Measurements from ENCODE around the gene NUTF2.

The NUTF2 gene

DNA sequence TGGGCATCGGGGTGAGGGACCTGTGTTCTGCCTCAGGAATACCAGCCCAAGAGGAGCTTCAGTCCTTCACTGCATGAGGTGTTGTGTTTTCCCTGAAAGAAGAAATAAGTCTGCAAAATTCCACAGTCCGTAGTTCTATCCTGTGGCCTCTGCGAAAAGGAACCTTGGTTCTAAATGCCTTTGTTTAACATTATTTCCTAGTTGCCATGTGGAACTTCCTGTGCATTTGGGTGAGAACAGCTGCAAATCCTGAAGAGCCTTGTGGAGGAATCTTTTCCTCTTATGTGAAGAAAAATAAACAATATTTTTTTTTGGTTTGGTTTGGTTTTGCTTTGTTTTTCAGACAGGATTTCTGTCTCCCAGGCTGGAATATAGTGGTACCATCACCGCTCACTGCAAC lies 56.1 kb downstream of the NUTF2 start (continued):
- TF ChIP-seq, protein P1, sequence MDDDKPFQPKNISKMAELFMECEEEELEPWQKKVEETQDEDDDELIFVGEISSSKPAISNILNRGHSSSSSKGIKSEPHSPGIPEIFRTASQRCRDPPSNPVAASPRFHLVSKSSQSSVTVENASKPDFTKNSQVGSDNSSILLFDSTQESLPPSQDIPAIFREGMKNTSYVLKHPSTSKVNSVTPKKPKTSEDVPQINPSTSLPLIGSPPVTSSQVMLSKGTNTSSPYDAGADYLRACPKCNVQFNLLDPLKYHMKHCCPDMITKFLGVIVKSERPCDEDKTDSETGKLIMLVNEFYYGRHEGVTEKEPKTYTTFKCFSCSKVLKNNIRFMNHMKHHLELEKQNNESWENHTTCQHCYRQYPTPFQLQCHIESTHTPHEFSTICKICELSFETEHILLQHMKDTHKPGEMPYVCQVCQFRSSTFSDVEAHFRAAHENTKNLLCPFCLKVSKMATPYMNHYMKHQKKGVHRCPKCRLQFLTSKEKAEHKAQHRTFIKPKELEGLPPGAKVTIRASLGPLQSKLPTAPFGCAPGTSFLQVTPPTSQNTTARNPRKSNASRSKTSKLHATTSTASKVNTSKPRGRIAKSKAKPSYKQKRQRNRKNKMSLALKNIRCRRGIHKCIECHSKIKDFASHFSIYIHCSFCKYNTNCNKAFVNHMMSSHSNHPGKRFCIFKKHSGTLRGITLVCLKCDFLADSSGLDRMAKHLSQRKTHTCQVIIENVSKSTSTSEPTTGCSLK (tag by site-specific recombination; IDR thresholded peaks at IDR 0.05), result no peak

DNA sequence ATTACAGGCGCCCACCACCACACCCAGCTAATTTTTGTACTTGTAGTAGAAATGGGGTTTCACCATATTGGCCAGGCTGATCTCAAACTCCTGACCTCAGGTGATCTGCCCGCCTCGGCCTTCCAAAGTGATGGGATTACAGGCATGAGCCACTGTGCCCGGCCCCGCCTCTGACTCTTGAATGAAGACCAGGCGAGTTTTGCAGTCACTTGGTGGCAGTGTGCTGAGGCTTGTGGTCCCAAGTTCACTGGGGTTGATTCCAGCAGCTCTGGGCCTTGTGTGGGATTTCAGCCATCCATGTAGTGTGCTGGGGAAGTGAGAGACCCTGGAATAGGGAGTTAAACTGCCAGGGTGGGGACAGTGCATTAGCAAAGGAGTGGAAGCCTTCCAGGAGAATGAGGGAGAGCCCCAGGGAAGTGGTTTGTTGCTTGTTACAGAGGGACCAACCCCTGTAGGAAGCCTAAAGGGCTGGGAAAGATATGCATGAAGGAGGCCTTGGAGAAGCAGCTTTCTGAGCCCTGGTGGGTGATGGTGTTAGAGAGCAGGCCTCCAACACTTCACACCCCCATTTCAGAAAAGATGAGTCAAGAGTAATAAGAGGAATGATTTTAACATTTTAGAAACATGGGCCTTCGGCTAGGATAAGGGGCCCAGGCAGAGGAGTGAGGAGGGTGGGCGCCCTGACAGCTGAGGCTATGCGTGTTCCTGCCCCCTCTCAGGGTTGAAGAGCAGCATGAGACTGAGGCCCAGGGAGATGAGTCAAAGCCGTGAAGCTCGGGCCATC lies 60.9 kb downstream of the NUTF2 start:
- POLR2A ChIA-PET, result interaction anchor here (1.3 kb wide), 1 partner anchor 21 kb away, joined by 3 read pairs; no protein-coding TSS in a partner anchor
- Histone ChIP-seq H3K4me3 (ENCODE audit: low read depth, low read length) (no peak overlapping the region), H3K27ac (ENCODE audit: extremely low read depth, low read depth, low read length) (no peak overlapping the region)

DNA sequence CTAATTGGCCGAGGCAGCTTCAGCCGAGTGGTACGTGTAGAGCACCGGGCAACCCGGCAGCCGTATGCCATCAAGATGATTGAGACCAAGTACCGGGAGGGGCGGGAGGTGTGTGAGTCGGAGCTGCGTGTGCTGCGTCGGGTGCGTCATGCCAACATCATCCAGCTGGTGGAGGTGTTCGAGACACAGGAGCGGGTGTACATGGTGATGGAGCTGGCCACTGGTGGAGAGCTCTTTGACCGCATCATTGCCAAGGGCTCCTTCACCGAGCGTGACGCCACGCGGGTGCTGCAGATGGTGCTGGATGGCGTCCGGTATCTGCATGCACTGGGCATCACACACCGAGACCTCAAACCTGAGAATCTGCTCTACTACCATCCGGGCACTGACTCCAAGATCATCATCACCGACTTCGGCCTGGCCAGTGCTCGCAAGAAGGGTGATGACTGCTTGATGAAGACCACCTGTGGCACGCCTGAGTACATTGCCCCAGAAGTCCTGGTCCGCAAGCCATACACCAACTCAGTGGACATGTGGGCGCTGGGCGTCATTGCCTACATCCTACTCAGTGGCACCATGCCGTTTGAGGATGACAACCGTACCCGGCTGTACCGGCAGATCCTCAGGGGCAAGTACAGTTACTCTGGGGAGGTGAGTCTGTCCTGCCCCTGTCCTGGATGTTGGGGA lies 62.5 kb downstream of the NUTF2 start:
- no peaks in the 10 kb centered on the region for H3K9me3 ChIP-seq (ENCODE audit: control insufficient read depth, insufficient read depth, low read depth, low read length)
- no peaks in the 10 kb centered on the region for H3K4me1 ChIP-seq (ENCODE audit: control insufficient read depth, insufficient read depth, low read length)
- no peak overlapping the region for H3K4me3 ChIP-seq (ENCODE audit: low read depth, low read length)
- ChIA-PET POLR2A (no interaction called here), CTCF (interaction anchor here (0.8 to 0.9 kb wide), 2 partner anchors 9 to 93 kb away, joined by 3 to 5 read pairs; no protein-coding TSS in a partner anchor)
- H3K27ac ChIP-seq (ENCODE audit: extremely low read depth, low read depth, low read length), result no peak overlapping the region
- peaks cover 0 to 35% of the 10 kb centered on the region in 2 experiments; a peak in 2 of 3 replicates for H3K36me3 ChIP-seq (ENCODE audit: control insufficient read depth in 2 of 2, insufficient read depth in 1 of 2, low read length in 2 of 2)
- TF ChIP-seq, protein P2, sequence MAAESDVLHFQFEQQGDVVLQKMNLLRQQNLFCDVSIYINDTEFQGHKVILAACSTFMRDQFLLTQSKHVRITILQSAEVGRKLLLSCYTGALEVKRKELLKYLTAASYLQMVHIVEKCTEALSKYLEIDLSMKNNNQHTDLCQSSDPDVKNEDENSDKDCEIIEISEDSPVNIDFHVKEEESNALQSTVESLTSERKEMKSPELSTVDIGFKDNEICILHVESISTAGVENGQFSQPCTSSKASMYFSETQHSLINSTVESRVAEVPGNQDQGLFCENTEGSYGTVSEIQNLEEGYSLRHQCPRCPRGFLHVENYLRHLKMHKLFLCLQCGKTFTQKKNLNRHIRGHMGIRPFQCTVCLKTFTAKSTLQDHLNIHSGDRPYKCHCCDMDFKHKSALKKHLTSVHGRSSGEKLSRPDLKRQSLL (tag by site-specific recombination; IDR thresholded peaks at IDR 0.05), result peak; percentile 50; the same call in 1 of the 2 replicates
- TF ChIP-seq ZNF416 (tag by site-specific recombination; IDR thresholded peaks at IDR 0.05) (no peak), ZNF768 (tag by site-specific recombination; IDR thresholded peaks at IDR 0.05) (no peak), SCRT2 (tag by site-specific recombination; IDR thresholded peaks at IDR 0.05) (peak; percentile 51), ZNF121 (tag by site-specific recombination; IDR thresholded peaks at IDR 0.05) (no peak), ZNF24 (tag by site-specific recombination; IDR thresholded peaks at IDR 0.05) (no peak)

More for the DNA sequence above, 60.9 kb downstream of the NUTF2 start:
- Histone ChIP-seq H3K36me3 (ENCODE audit: control insufficient read depth in 2 of 2, insufficient read depth in 1 of 2, low read length in 2 of 2) (peaks cover 5 to 45% of the 10 kb centered on the region in 2 experiments; a peak in 2 of 3 replicates), H3K9me3 (ENCODE audit: control insufficient read depth, insufficient read depth, low read depth, low read length) (no peaks in the 10 kb centered on the region), H3K4me1 (ENCODE audit: control insufficient read depth, insufficient read depth, low read length) (no peaks in the 10 kb centered on the region)
- CTCF ChIA-PET, result no interaction called here
- TF ChIP-seq, protein P3, sequence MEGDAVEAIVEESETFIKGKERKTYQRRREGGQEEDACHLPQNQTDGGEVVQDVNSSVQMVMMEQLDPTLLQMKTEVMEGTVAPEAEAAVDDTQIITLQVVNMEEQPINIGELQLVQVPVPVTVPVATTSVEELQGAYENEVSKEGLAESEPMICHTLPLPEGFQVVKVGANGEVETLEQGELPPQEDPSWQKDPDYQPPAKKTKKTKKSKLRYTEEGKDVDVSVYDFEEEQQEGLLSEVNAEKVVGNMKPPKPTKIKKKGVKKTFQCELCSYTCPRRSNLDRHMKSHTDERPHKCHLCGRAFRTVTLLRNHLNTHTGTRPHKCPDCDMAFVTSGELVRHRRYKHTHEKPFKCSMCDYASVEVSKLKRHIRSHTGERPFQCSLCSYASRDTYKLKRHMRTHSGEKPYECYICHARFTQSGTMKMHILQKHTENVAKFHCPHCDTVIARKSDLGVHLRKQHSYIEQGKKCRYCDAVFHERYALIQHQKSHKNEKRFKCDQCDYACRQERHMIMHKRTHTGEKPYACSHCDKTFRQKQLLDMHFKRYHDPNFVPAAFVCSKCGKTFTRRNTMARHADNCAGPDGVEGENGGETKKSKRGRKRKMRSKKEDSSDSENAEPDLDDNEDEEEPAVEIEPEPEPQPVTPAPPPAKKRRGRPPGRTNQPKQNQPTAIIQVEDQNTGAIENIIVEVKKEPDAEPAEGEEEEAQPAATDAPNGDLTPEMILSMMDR (tag by site-specific recombination; IDR thresholded peaks at IDR 0.05), result 0 out of 2 replicates have a peak, but pooled peaks have one; percentile 19
- no peak for TF ChIP-seq ZNF274 (IDR thresholded peaks at IDR 0.05; ENCODE audit: low read length)
- no peak for TF ChIP-seq ZNF274 (tag by site-specific recombination; IDR thresholded peaks at IDR 0.05; ENCODE audit: borderline replicate concordance)

DNA sequence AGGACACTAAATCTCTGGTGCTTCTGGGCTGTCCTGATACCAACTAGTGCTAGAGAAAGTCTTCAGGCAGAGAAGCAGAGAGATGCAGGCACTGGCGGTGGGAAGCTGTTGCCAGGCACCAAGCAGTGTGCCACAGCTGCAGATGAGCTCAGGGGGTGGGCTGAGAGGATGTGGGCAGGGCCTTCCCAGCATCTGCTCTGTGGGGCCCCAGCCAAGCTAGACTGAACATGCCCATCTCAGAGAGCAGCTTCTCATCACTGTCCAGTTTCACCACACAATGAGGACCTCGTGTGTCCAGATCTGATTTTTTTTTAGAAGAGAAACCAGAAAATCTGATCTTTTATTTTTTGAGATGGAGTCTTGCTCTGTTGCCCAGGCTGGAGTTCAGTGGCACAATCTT lies 63.4 kb downstream of the NUTF2 start:
- Histone ChIP-seq H3K4me1 (ENCODE audit: control insufficient read depth, insufficient read depth, low read length) (no peaks in the 10 kb centered on the region), H3K4me3 (ENCODE audit: low read depth, low read length) (no peak overlapping the region), H3K27ac (ENCODE audit: extremely low read depth, low read depth, low read length) (no peak overlapping the region), H3K36me3 (ENCODE audit: control insufficient read depth in 2 of 2, insufficient read depth in 1 of 2, low read length in 2 of 2) (peaks cover 0 to 41% of the 10 kb centered on the region in 2 experiments; a peak in 2 of 3 replicates), H3K9me3 (ENCODE audit: control insufficient read depth, insufficient read depth, low read depth, low read length) (no peaks in the 10 kb centered on the region)
- TF ChIP-seq ZNF133 (tag by site-specific recombination; IDR thresholded peaks at IDR 0.05) (no peak), ZFHX2 (tag by site-specific recombination; conservative IDR thresholded peaks at IDR 0.05) (0 out of 2 replicates have a peak, but pooled peaks have one; percentile 28), ZNF335 (tag by site-specific recombination; conservative IDR thresholded peaks at IDR 0.05) (0 out of 2 replicates have a peak, but pooled peaks have one; percentile 17), ZIC2 (tag by site-specific recombination; IDR thresholded peaks at IDR 0.05) (peak; percentile 62)
- TF ChIP-seq, protein P4, sequence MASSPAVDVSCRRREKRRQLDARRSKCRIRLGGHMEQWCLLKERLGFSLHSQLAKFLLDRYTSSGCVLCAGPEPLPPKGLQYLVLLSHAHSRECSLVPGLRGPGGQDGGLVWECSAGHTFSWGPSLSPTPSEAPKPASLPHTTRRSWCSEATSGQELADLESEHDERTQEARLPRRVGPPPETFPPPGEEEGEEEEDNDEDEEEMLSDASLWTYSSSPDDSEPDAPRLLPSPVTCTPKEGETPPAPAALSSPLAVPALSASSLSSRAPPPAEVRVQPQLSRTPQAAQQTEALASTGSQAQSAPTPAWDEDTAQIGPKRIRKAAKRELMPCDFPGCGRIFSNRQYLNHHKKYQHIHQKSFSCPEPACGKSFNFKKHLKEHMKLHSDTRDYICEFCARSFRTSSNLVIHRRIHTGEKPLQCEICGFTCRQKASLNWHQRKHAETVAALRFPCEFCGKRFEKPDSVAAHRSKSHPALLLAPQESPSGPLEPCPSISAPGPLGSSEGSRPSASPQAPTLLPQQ (tag by site-specific recombination; IDR thresholded peaks at IDR 0.05), result 0 out of 2 replicates have a peak, but pooled peaks have one; percentile 24
- TF ChIP-seq, protein P5, sequence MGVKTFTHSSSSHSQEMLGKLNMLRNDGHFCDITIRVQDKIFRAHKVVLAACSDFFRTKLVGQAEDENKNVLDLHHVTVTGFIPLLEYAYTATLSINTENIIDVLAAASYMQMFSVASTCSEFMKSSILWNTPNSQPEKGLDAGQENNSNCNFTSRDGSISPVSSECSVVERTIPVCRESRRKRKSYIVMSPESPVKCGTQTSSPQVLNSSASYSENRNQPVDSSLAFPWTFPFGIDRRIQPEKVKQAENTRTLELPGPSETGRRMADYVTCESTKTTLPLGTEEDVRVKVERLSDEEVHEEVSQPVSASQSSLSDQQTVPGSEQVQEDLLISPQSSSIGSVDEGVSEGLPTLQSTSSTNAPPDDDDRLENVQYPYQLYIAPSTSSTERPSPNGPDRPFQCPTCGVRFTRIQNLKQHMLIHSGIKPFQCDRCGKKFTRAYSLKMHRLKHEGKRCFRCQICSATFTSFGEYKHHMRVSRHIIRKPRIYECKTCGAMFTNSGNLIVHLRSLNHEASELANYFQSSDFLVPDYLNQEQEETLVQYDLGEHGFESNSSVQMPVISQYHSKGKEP (tag by site-specific recombination; IDR thresholded peaks at IDR 0.05), result no peak
- POLR2A ChIA-PET, result no interaction called here
- CTCF ChIA-PET, result interaction anchor here (0.6 kb wide), 1 partner anchor 19 kb away, joined by 3 read pairs; no protein-coding TSS in a partner anchor
